Stimulated activated CD8-positive, alpha-beta memory T cell treated with anti-CD3 and anti-CD28 coated beads, Interleukin-2, amount 100 ng/mL, for 48 hours (primary cell): ENCODE results near the gene SLC17A9.
A peak's percentile ranks its signal among the peaks of the same experiment; 100 is the strongest.

Experiments
- DNase-seq, 2 donors: peaks; one replicate each; pipeline ENCODE4 v3.0.0-alpha.2; 2020; ENCODE audit warnings: low read depth in 2 of 2

The SLC17A9 gene

GRCh38 chr20:62938105-62938888, 14.2 kb upstream of the SLC17A9 start, which contains the start of gene GID8:
Gene GID8, plus strand, starts transcription at chr20:62938147. Its CDS starts 3,356 bp downstream, at chr20:62941503.
- peak in 1 of 2 donors; percentile 29 for DNase-seq

- no peak for DNase-seq
Observed at GRCh38 chr20:62940875-62941274, 11.6 kb upstream of the SLC17A9 start.

GRCh38 chr20:62941792-62942191, 10.7 kb upstream of the SLC17A9 start:
- DNase-seq = no peak

- DNase-seq = no peak
Observed at GRCh38 chr20:62942456-62942855, 10.1 kb upstream of the SLC17A9 start.

GRCh38 chr20:62943396-62943795, 9.1 kb upstream of the SLC17A9 start:
- no peak for DNase-seq

- DNase-seq = no peak
Observed at GRCh38 chr20:62944184-62944583, 8.3 kb upstream of the SLC17A9 start.

GRCh38 chr20:62944746-62945145, 7.8 kb upstream of the SLC17A9 start:
- DNase-seq = no peak

- no peak for DNase-seq
Observed at GRCh38 chr20:62945771-62946339, 6.7 kb upstream of the SLC17A9 start.

- DNase-seq = no peak
Observed at GRCh38 chr20:62946918-62947317, 5.6 kb upstream of the SLC17A9 start.

- DNase-seq = no peak
Observed at GRCh38 chr20:62947532-62948300, 4.8 kb upstream of the SLC17A9 start.

- DNase-seq = no peak
Observed at GRCh38 chr20:62949153-62949821, 3.2 kb upstream of the SLC17A9 start.

GRCh38 chr20:62949962-62950361, 2.5 kb upstream of the SLC17A9 start:
- no peak for DNase-seq

GRCh38 chr20:62950741-62951140, 1.8 kb upstream of the SLC17A9 start:
- DNase-seq = no peak

- DNase-seq = no peak
Observed at GRCh38 chr20:62951143-62951895, 1.2 kb upstream of the SLC17A9 start.

GRCh38 chr20:62951896-62952372, 575 bp upstream of the SLC17A9 start:
- DNase-seq = no peak

GRCh38 chr20:62952968-62953838, 694 bp downstream of the SLC17A9 start:
- no peak for DNase-seq

GRCh38 chr20:62953839-62954703, 1.6 kb downstream of the SLC17A9 start:
- DNase-seq = peak; percentile 49 to 52

- DNase-seq = no peak
Observed at GRCh38 chr20:62955519-62956386, 3.2 kb downstream of the SLC17A9 start.
